ENCODE results near the gene CHRNB4. TPM values are rescaled to one million over a fixed set of nuclear protein-coding genes. Genes with fewer than 3 reads are reported as not detected.

The CHRNB4 gene
- total RNA-seq, 2 donors from 2014 or later: 0.13 TPM; not detected in 1

Other genes with a start within 250 kb of the CHRNB4 start
- 10 to 100 TPM; 29.5 to 31.0 TPM for gene IREB2, start 203.0 kb downstream of the CHRNB4 start, total RNA-seq
- gene HYKK, start 133.6 kb downstream of the CHRNB4 start, total RNA-seq: 1 to 10 TPM; 5.5 to 7.1 TPM
- 100 to 1,000 TPM in 1 of 2 donors, 10 to 100 TPM in 1; 97.4 to 104 TPM for gene PSMA4, start 100.8 kb downstream of the CHRNB4 start, total RNA-seq
- 1 to 10 TPM; 1.4 to 2.6 TPM for gene CHRNA5, start 75.7 kb downstream of the CHRNB4 start, total RNA-seq
- 1 to 10 TPM in 1 of 2 donors, under 1 TPM in 1; 0.06 to 2.3 TPM for gene CHRNA3, start 20.2 kb downstream of the CHRNB4 start, total RNA-seq
- 10 to 100 TPM; 35.8 to 45.9 TPM for gene ADAMTS7, start 170.3 kb upstream of the CHRNB4 start, total RNA-seq
- 100 to 1,000 TPM; 306 to 401 TPM for gene MORF4L1, start 231.7 kb upstream of the CHRNB4 start, total RNA-seq